ENCODE data around the gene SP140. TPM values are rescaled to one million over a fixed set of nuclear protein-coding genes. Genes with fewer than 3 reads are reported as not detected.
A peak's percentile ranks its signal among the peaks of the same experiment; 100 is the strongest.

Gene SP140
- total and polyA plus RNA-seq, 2 of the 13 experiments (the other 11 are each of a cell fraction or from before 2014, with no cell fraction given) = 0.57 to 0.80 TPM

DNA sequence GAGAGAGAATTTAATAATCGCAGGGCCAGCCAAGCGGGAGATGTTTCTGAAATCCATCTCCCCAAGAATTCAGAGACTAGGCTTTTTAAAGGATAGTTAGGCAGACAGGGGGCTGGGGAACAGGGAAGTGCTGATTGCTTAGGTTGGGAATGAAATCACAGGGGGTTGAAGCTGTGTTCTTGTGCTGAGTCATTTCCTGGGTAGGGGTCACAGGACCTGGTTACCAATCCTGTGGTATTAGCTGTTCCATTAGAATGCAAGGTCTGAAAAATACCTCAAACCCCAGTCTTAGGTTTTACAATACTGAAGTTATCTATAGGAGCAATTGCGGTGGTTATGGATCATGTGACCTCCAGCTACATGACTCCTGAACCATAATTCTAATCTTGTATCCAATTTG is 4.6 kb downstream of the SP140 start (continued):
- TF ChIP-seq FOSL2 (CRISPR knock-in tag; IDR thresholded peaks at IDR 0.05) (peak; percentile 46), ZNF577 (CRISPR knock-in tag; IDR thresholded peaks at IDR 0.05; ENCODE audit: borderline replicate concordance, low read depth) (no peak)

DNA sequence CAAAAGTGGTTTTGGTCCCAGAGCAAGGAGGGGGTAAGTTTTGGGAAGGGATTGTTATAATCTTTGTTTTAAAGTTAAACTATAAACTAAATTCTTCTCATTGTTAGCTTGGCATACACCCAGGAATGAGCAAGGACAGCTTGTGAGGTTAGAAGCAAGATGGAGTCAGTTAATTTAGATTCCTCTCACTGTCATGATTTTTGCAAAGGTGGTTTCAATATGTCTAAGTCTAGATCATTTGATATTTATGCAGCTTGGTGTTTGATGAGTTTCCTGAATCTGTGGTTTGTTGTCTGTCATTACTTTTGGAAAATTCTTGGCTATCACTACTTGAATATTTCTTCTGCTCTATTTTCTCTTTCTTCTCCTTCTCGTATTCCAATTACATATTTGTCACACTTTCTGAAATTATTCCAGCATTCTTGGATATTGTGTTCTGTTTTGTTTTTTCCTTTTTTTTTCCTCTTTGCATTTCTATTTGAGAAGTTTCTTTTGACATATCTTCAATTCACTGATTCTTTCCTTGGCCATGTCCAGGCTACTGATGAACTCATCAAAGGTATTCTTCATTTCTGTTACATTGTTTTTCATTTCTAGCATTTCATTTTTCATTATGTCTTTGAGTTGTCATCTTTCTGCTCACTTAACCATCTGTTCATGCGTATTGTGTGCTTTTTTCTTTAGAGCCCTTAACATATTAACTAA is 5.1 kb downstream of the SP140 start:
- H3K27ac ChIP-seq (ENCODE audit: extremely low read length, insufficient read depth, low read length) = no peak overlapping the region
- H3K27me3 ChIP-seq (ENCODE audit: control insufficient read depth in 1 of 2, insufficient read depth in 2 of 2, low read length in 2 of 2) = peaks cover 0 to 8% of the 10 kb centered on the region in 2 experiments; a peak in 3 of 5 replicates
- H4K20me1 ChIP-seq (ENCODE audit: insufficient read depth, low read length) = no peaks in the 10 kb centered on the region
- intact Hi-C loops (cut with micrococcal nuclease; ENCODE audit: unreplicated experiment) = no loop called here
- in situ Hi-C loops (cut with HindIII; ENCODE audit: extremely low pct_ligation_motif_present, low pct_unique_long_range_greater_than_20kb) = no loop called here
- no peak for DNase-seq (ENCODE audit: low spot score)
- POLR2A ChIA-PET = interaction anchor here (0.9 kb wide), 1 partner anchor 11 kb away, joined by 3 read pairs; the partner anchor contains the start of gene SP110
- no TSS peak for BruUV-seq (replicated peaks)
- peaks cover 10% of the 10 kb centered on the region; the same call in 1 of the 2 replicates for H3K9me3 ChIP-seq (ENCODE audit: low read length)
- 47% methylated on average over 2 of the region's 2 CpGs for WGBS (ENCODE audit: low lambda C conversion rate)
- H3K4me1 ChIP-seq (ENCODE audit: insufficient read depth, low read length) = 0 out of 2 replicates have a peak, but pooled peaks cover 6% of the 10 kb centered on the region
- no peak overlapping the region for H3K4me3 ChIP-seq (replicated peaks in 1 of 3; ENCODE audit: insufficient read depth in 1 of 3, low read depth in 2 of 3, low read length in 3 of 3)
- no peak overlapping the region for H2AFZ ChIP-seq (ENCODE audit: low read length)
- H3K4me2 ChIP-seq (ENCODE audit: low read depth, low read length) = no peak overlapping the region
- H3K36me3 ChIP-seq (replicated peaks in 1 of 2; ENCODE audit: control insufficient read depth in 1 of 2, insufficient read depth in 2 of 2, low read length in 2 of 2) = no peaks in the 10 kb centered on the region
- CTCF ChIA-PET (ENCODE audit: low intra/inter-chr PET ratio, low total read pairs) = no interaction called here
- ATAC-seq = no peak
- no peaks in the 10 kb centered on the region for H3K79me2 ChIP-seq (ENCODE audit: insufficient read depth, low read length)
- no peak for TF ChIP-seq ZNF484 (CRISPR knock-in tag; IDR thresholded peaks at IDR 0.05; ENCODE audit: borderline replicate concordance, low read depth)
- 0 out of 2 replicates have a peak, but pooled peaks have one; percentile 36 for TF ChIP-seq ZFP82 (CRISPR knock-in tag; IDR thresholded peaks at IDR 0.05; ENCODE audit: borderline replicate concordance)
- TF ChIP-seq, protein P1, sequence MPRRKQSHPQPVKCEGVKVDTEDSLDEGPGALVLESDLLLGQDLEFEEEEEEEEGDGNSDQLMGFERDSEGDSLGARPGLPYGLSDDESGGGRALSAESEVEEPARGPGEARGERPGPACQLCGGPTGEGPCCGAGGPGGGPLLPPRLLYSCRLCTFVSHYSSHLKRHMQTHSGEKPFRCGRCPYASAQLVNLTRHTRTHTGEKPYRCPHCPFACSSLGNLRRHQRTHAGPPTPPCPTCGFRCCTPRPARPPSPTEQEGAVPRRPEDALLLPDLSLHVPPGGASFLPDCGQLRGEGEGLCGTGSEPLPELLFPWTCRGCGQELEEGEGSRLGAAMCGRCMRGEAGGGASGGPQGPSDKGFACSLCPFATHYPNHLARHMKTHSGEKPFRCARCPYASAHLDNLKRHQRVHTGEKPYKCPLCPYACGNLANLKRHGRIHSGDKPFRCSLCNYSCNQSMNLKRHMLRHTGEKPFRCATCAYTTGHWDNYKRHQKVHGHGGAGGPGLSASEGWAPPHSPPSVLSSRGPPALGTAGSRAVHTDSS (CRISPR knock-in tag; conservative IDR thresholded peaks at IDR 0.05) = no peak
- no peak for TF ChIP-seq ZNF44 (CRISPR knock-in tag; IDR thresholded peaks at IDR 0.05)
- TF ChIP-seq GATAD1 (CRISPR knock-in tag; IDR thresholded peaks at IDR 0.05) = no peak
- TF ChIP-seq ZNF644 (CRISPR knock-in tag; IDR thresholded peaks at IDR 0.05; ENCODE audit: low read depth) = no peak
- no peak for TF ChIP-seq NR2C2 (CRISPR knock-in tag; IDR thresholded peaks at IDR 0.05; ENCODE audit: borderline replicate concordance)
- TF ChIP-seq, protein P2, sequence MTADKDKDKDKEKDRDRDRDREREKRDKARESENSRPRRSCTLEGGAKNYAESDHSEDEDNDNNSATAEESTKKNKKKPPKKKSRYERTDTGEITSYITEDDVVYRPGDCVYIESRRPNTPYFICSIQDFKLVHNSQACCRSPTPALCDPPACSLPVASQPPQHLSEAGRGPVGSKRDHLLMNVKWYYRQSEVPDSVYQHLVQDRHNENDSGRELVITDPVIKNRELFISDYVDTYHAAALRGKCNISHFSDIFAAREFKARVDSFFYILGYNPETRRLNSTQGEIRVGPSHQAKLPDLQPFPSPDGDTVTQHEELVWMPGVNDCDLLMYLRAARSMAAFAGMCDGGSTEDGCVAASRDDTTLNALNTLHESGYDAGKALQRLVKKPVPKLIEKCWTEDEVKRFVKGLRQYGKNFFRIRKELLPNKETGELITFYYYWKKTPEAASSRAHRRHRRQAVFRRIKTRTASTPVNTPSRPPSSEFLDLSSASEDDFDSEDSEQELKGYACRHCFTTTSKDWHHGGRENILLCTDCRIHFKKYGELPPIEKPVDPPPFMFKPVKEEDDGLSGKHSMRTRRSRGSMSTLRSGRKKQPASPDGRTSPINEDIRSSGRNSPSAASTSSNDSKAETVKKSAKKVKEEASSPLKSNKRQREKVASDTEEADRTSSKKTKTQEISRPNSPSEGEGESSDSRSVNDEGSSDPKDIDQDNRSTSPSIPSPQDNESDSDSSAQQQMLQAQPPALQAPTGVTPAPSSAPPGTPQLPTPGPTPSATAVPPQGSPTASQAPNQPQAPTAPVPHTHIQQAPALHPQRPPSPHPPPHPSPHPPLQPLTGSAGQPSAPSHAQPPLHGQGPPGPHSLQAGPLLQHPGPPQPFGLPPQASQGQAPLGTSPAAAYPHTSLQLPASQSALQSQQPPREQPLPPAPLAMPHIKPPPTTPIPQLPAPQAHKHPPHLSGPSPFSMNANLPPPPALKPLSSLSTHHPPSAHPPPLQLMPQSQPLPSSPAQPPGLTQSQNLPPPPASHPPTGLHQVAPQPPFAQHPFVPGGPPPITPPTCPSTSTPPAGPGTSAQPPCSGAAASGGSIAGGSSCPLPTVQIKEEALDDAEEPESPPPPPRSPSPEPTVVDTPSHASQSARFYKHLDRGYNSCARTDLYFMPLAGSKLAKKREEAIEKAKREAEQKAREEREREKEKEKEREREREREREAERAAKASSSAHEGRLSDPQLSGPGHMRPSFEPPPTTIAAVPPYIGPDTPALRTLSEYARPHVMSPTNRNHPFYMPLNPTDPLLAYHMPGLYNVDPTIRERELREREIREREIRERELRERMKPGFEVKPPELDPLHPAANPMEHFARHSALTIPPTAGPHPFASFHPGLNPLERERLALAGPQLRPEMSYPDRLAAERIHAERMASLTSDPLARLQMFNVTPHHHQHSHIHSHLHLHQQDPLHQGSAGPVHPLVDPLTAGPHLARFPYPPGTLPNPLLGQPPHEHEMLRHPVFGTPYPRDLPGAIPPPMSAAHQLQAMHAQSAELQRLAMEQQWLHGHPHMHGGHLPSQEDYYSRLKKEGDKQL (CRISPR knock-in tag; IDR thresholded peaks at IDR 0.05; ENCODE audit: low read depth) = no peak
- peak; percentile 98 for TF ChIP-seq ZNF160 (CRISPR knock-in tag; IDR thresholded peaks at IDR 0.05)
- no peak for FAIRE-seq
- no peak overlapping the region for H3K9ac ChIP-seq (ENCODE audit: insufficient read depth, low read depth, low read length)
